GM12878 (cell line): Measurements from ENCODE around the gene KCNK5. TPM values are rescaled to one million over a fixed set of nuclear protein-coding genes. Genes with fewer than 3 reads are reported as not detected.

Experiments
- BCL3 ChIP-seq: IDR thresholded peaks from 2 replicates; pipeline ENCODE4 v1.6.1; 2011; ENCODE audit warnings: borderline replicate concordance, low read depth, mild to moderate bottlenecking, moderate library complexity, low read length; ENCODE audit not compliant: insufficient read depth, poor library complexity, severe bottlenecking
- CBFB ChIP-seq: IDR thresholded peaks from 2 replicates; pipeline ENCODE4 v1.6.1; 2016; ENCODE audit warnings: antibody characterized with exemption, low read depth
- CBX3 ChIP-seq: fragments of 200-600 bp; sonication (generic); IDR thresholded peaks from 2 replicates; pipeline ENCODE4 v1.6.1; 2016; ENCODE audit warnings: low read depth, borderline replicate concordance
- CBX5 ChIP-seq: sonication (generic); IDR thresholded peaks from 2 replicates; pipeline ENCODE4 v1.6.1; 2016; ENCODE audit warnings: low read depth, moderate library complexity, mild to moderate bottlenecking, inconsistent platforms
- HCFC1 ChIP-seq: fragments of 150-350 bp; IDR thresholded peaks from 2 replicates; pipeline ENCODE4 v1.6.1; 2014; ENCODE audit warnings: low read length
- KDM1A ChIP-seq: fragments of 200-600 bp; sonication (generic); IDR thresholded peaks from 2 replicates; pipeline ENCODE4 v1.6.1; 2016; ENCODE audit warnings: borderline replicate concordance
- NR2F1 ChIP-seq: fragments of 450-650 bp; conservative IDR thresholded peaks from 2 replicates; pipeline ENCODE4 v1.6.1; 2017; ENCODE audit warnings: mild to moderate bottlenecking
- PAX8 ChIP-seq: fragments of 450-650 bp; IDR thresholded peaks from 2 replicates; pipeline ENCODE4 v1.6.1; 2017; ENCODE audit warnings: mild to moderate bottlenecking, moderate library complexity
- PML ChIP-seq: IDR thresholded peaks from 2 replicates; pipeline ENCODE4 v1.6.1; 2012; ENCODE audit warnings: low read length, inconsistent platforms
- RBBP5 ChIP-seq: fragments of 200-600 bp; sonication (generic); conservative IDR thresholded peaks from 2 replicates; pipeline ENCODE4 v1.6.1; 2016
- TBL1XR1 ChIP-seq: IDR thresholded peaks from 2 replicates; pipeline ENCODE4 v1.6.1; 2012; ENCODE audit warnings: low read depth, low read length, improper control_type of control experiment
- polyA plus RNA-seq, 11 experiments: library from polyadenylated mRNA; depleted of rRNA in 4 of 11; unstranded in 6 of 11; stranded (reverse) in 5 of 11; fragments of >200 nt; fragmentation: Nextera tagmentation in 4 of 11; fragmentation: Illumina TruSeq in 1 of 11; extraction: Ambion mirVana in 4 of 11; extraction: Trizol in 1 of 11; gene quantifications; 1 replicate in 1 of 11; 2 replicates in 10 of 11; pipeline versions ENCODE4 v1.2.1 to v1.2.3, GENCODE V29; 2011 to 2016; ENCODE audit warnings: inconsistent platforms in 2 of 11, missing spikeins in 2 of 11, low read depth in 1 of 11
- total RNA-seq, 4 experiments: library from RNA; depleted of rRNA in 3 of 4; stranded (reverse); fragments of >200 nt in 3 of 4; fragmentation: Illumina TruSeq in 1 of 4; extraction: Trizol in 1 of 4; gene quantifications; 2 replicates each; pipeline versions ENCODE4 v1.2.1 to v1.2.3, GENCODE V29; 2013 to 2021
- TF ChIP-seq, protein P1 (sequence below): IDR thresholded peaks from 2 replicates; pipeline ENCODE4 v1.6.1; 2012; ENCODE audit warnings: low read depth, low read length, improper control_type of control experiment

Gene KCNK5
- total and polyA plus RNA-seq, 10 of the 15 experiments (the other 5 are each of a cell fraction or from before 2014, with no cell fraction given): 0.11 to 4.2 (median 2.1) TPM

DNA sequence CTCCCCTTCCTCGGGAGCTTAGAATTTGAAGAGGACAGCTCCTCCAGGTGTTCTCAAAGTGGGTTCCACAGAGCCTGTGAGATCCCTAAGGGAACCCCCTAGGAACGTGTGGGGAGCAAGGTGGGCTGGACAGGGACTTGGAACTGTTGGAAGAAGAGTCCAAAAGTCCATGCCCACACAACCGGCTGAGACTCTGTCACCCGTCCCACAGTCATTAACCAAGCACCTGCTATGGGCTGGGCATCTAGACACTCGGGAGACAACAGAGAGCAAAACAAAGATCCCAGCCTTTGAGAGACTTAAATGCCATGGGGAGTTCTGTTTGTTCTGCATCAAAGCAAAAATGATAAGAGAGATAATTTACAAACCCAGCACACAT is 62.4 kb downstream of the KCNK5 start (continued):
- TF ChIP-seq BCL3 (no peak), RBBP5 (no peak), PML (no peak), CBFB (no peak), HCFC1 (no peak), PAX8 (no peak), CBX3 (no peak), KDM1A (no peak), TBL1XR1 (no peak), NR2F1 (no peak), CBX5 (no peak)
- TF ChIP-seq, protein P1, sequence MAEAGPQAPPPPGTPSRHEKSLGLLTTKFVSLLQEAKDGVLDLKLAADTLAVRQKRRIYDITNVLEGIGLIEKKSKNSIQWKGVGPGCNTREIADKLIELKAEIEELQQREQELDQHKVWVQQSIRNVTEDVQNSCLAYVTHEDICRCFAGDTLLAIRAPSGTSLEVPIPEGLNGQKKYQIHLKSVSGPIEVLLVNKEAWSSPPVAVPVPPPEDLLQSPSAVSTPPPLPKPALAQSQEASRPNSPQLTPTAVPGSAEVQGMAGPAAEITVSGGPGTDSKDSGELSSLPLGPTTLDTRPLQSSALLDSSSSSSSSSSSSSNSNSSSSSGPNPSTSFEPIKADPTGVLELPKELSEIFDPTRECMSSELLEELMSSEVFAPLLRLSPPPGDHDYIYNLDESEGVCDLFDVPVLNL: no peak
